ENCODE data around the gene LBP. TPM values are rescaled to one million over a fixed set of nuclear protein-coding genes. Genes with fewer than 3 reads are reported as not detected.
A peak's percentile ranks its signal among the peaks of the same experiment; 100 is the strongest.

The LBP gene
- total and polyA plus RNA-seq, 2 of the 13 experiments (the other 11 are each of a cell fraction or from before 2014, with no cell fraction given) = 0.07 to 0.20 TPM

GRCh38 chr20:38337561-38338140, 8.6 kb upstream of the LBP start (continued):
- TF ChIP-seq ZNF788 (CRISPR knock-in tag; IDR thresholded peaks at IDR 0.05; ENCODE audit: borderline replicate concordance) (peak; percentile 49; the same call in 1 of the 2 replicates), MBNL3 (CRISPR knock-in tag; conservative IDR thresholded peaks at IDR 0.05) (no peak), ZNF749 (CRISPR knock-in tag; IDR thresholded peaks at IDR 0.05; ENCODE audit: borderline replicate concordance) (no peak), XRCC5 (optimal IDR thresholded peaks at IDR 0.05; ENCODE audit: low read length) (peak; percentile 89), CBX1 (IDR thresholded peaks at IDR 0.05; ENCODE audit: low read depth) (peak; percentile 64), SNRNP70 (IDR thresholded peaks at IDR 0.05; ENCODE audit: low read depth, low read length) (no peak), SAP130 (CRISPR knock-in tag; IDR thresholded peaks at IDR 0.05; ENCODE audit: low read depth) (no peak), SP1 (IDR thresholded peaks at IDR 0.05) (no peak), SP1 (CRISPR knock-in tag; IDR thresholded peaks at IDR 0.05) (peak; percentile 65; the same call in 1 of the 2 replicates), NR2F2 (IDR thresholded peaks at IDR 0.05; ENCODE audit: borderline replicate concordance, low read depth) (no peak), ELF3 (CRISPR knock-in tag; IDR thresholded peaks at IDR 0.05) (no peak), GATA4 (IDR thresholded peaks at IDR 0.05; ENCODE audit: borderline replicate concordance, low read depth) (no peak), TCF7L2 (IDR thresholded peaks at IDR 0.05; ENCODE audit: low read depth, low read length) (no peak), ZNF350 (CRISPR knock-in tag; IDR thresholded peaks at IDR 0.05; ENCODE audit: borderline replicate concordance, low read depth) (no peak), MLXIP (CRISPR knock-in tag; IDR thresholded peaks at IDR 0.05; ENCODE audit: borderline replicate concordance) (no peak), ZMYM4 (CRISPR knock-in tag; IDR thresholded peaks at IDR 0.05) (peak; percentile 15; the same call in 1 of the 2 replicates), ZNF512 (CRISPR knock-in tag; IDR thresholded peaks at IDR 0.05) (no peak), TOPORS (CRISPR knock-in tag; IDR thresholded peaks at IDR 0.05) (peak; percentile 79; the same call in 1 of the 2 replicates), SIN3B (IDR thresholded peaks at IDR 0.05; ENCODE audit: low read length) (peak; percentile 58; the same call in 1 of the 2 replicates), ZSCAN25 (CRISPR knock-in tag; IDR thresholded peaks at IDR 0.05) (no peak)
- TF ChIP-seq, protein P1, sequence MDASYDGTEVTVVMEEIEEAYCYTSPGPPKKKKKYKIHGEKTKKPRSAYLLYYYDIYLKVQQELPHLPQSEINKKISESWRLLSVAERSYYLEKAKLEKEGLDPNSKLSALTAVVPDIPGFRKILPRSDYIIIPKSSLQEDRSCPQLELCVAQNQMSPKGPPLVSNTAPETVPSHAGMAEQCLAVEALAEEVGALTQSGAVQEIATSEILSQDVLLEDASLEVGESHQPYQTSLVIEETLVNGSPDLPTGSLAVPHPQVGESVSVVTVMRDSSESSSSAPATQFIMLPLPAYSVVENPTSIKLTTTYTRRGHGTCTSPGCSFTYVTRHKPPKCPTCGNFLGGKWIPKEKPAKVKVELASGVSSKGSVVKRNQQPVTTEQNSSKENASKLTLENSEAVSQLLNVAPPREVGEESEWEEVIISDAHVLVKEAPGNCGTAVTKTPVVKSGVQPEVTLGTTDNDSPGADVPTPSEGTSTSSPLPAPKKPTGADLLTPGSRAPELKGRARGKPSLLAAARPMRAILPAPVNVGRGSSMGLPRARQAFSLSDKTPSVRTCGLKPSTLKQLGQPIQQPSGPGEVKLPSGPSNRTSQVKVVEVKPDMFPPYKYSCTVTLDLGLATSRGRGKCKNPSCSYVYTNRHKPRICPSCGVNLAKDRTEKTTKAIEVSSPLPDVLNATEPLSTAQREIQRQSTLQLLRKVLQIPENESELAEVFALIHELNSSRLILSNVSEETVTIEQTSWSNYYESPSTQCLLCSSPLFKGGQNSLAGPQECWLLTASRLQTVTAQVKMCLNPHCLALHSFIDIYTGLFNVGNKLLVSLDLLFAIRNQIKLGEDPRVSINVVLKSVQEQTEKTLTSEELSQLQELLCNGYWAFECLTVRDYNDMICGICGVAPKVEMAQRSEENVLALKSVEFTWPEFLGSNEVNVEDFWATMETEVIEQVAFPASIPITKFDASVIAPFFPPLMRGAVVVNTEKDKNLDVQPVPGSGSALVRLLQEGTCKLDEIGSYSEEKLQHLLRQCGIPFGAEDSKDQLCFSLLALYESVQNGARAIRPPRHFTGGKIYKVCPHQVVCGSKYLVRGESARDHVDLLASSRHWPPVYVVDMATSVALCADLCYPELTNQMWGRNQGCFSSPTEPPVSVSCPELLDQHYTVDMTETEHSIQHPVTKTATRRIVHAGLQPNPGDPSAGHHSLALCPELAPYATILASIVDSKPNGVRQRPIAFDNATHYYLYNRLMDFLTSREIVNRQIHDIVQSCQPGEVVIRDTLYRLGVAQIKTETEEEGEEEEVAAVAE (CRISPR knock-in tag; IDR thresholded peaks at IDR 0.05; ENCODE audit: borderline replicate concordance) = no peak
